Lower leg skin (tissue), 3 donors: Measurements from ENCODE around the gene KRT86.

Source experiments
- POLR2A ChIP-seq, 2 donors: fragments of 450-650 bp; IDR thresholded peaks; one replicate each; pipeline ENCODE4 v1.6.1; 2016 to 2017; ENCODE audit warnings: antibody characterized with exemption in 2 of 2, mild to moderate bottlenecking in 1 of 2, moderate library complexity in 1 of 2
- TF ChIP-seq, protein P1 (sequence below), 3 donors: fragments of 450-650 bp; IDR thresholded peaks; one replicate each; pipeline ENCODE4 v1.5.1; 2016; ENCODE audit warnings: antibody characterized with exemption in 3 of 3, mild to moderate bottlenecking in 3 of 3, moderate library complexity in 2 of 3

DNA sequence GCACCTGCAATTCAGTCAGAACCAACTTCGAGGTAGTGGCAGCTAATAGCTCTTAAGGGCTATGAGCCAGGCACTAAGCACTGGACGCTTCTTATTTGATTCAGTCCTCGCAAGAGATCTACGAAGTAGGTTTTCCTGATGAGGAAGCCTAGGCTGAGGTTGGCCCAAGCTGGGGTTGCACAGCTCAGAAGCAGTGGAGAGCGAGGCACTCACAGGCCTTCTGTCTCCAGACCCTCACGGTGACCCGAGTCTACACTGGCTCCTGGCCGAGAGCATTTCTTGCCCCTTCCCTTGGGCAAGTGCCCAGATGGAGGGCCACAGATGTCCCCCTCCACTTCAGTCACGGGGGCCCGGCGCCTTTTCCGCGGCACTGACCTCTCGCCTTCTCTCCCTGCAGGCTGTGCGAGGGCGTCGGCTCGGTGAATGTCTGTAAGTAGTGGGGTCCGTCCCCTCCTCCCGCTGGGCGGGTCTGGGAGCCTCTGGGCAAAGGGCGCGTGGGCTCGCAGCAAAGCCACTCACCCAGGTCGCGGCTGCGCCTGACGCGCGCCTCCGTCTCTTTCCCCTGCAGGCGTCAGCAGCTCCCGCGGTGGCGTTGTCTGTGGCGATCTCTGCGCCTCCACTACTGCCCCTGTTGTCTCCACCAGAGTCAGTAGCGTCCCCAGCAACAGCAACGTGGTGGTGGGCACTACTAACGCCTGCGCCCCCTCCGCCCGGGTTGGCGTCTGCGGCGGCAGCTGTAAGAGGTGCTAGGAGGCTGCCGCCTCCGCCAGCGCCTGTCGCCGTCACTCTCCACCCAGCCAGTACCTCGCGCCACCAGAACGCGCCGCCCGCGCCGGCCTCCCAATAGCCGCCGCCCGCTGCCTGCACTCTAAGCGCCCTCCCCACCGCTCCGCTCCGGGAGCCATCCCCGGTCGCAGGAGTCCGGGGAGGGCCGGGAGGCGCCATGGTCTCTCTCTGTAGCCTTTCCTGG is 33.7 kb downstream of the KRT86 start:
- TF ChIP-seq, protein P1, sequence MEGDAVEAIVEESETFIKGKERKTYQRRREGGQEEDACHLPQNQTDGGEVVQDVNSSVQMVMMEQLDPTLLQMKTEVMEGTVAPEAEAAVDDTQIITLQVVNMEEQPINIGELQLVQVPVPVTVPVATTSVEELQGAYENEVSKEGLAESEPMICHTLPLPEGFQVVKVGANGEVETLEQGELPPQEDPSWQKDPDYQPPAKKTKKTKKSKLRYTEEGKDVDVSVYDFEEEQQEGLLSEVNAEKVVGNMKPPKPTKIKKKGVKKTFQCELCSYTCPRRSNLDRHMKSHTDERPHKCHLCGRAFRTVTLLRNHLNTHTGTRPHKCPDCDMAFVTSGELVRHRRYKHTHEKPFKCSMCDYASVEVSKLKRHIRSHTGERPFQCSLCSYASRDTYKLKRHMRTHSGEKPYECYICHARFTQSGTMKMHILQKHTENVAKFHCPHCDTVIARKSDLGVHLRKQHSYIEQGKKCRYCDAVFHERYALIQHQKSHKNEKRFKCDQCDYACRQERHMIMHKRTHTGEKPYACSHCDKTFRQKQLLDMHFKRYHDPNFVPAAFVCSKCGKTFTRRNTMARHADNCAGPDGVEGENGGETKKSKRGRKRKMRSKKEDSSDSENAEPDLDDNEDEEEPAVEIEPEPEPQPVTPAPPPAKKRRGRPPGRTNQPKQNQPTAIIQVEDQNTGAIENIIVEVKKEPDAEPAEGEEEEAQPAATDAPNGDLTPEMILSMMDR (IDR thresholded peaks at IDR 0.05), result no peak
- TF ChIP-seq POLR2A (IDR thresholded peaks at IDR 0.05), result no peak
